IMR-90 (cell line): ENCODE data around the gene RAI1. TPM values are rescaled to one million over a fixed set of nuclear protein-coding genes. Genes with fewer than 3 reads are reported as not detected.

Source experiments
- ATAC-seq: fragments of 200-7000 bp; cut with Tn5 transposase; 2 replicates; pipeline ENCODE4 v1.9.1; 2020; ENCODE audit warnings: low read depth, mild to moderate bottlenecking, moderate library complexity
- BruUV-seq: library from RNA; stranded (reverse); fragments of 400-500 nt; replicated peaks from 2 replicates; lab custom pipeline; 2021; lab: Mats Ljungman, UMichigan
- CTCF ChIA-PET: fragments of 300-600 bp; formaldehyde crosslinking; extraction: SDS; loops from one replicate; lab custom pipeline; 2021; ENCODE audit warnings: antibody characterized with exemption; lab: Yijun Ruan, JAX
- POLR2A ChIA-PET: fragments of 300-600 bp; sonication (Branson Sonifier 250); formaldehyde crosslinking; loops from one replicate; lab custom pipeline; 2022; ENCODE audit warnings: antibody characterized with exemption; ENCODE audit not compliant: unreplicated experiment; lab: Charles Lee
- DNase-seq: peaks from one replicate; pipeline ENCODE4 v3.0.0; 2013
- H2AFZ ChIP-seq: replicated peaks from 2 replicates; pipeline ENCODE3; 2013; ENCODE audit warnings: low read length, mild to moderate bottlenecking; ENCODE audit not compliant: poor library complexity
- H2AK5ac ChIP-seq: 2 replicates; pipeline ENCODE4 v1.6.1; 2013; ENCODE audit warnings: low read depth, low read length, inconsistent platforms
- H2AK9ac ChIP-seq: replicated peaks from 2 replicates; pipeline ENCODE3; 2013; ENCODE audit warnings: mild to moderate bottlenecking, low read depth, low read length, moderate library complexity; ENCODE audit not compliant: poor library complexity
- H2BK120ac ChIP-seq: 2 replicates; pipeline ENCODE4 v1.6.1; 2013; ENCODE audit warnings: low read depth, low read length, inconsistent platforms
- H2BK15ac ChIP-seq: 3 replicates; pipeline ENCODE4 v1.6.1; 2013; ENCODE audit warnings: low read depth, low read length, inconsistent platforms
- H2BK20ac ChIP-seq: 2 replicates; pipeline ENCODE4 v1.6.1; 2013; ENCODE audit warnings: low read depth, mild to moderate bottlenecking, inconsistent platforms, low read length, moderate library complexity
- H2BK5ac ChIP-seq: 2 replicates; pipeline ENCODE4 v1.6.1; 2013; ENCODE audit warnings: mild to moderate bottlenecking, low read depth, low read length, inconsistent platforms; ENCODE audit not compliant: poor library complexity, severe bottlenecking
- H3K14ac ChIP-seq: replicated peaks from 2 replicates; pipeline ENCODE4 v1.6.1; 2013; ENCODE audit warnings: low read depth, low read length, inconsistent platforms
- H3K18ac ChIP-seq: 2 replicates; pipeline ENCODE4 v1.6.1; 2013; ENCODE audit warnings: low read depth, low read length, control low read depth
- H3K23ac ChIP-seq: 2 replicates; pipeline ENCODE4 v1.6.1; 2013; ENCODE audit warnings: low read depth, low read length, inconsistent platforms
- H3K27ac ChIP-seq: 2 replicates; pipeline ENCODE4 v1.5.1; 2013; ENCODE audit warnings: mild to moderate bottlenecking, control low read depth, low read length; ENCODE audit not compliant: insufficient read depth
- H3K27me3 ChIP-seq: 2 replicates; pipeline ENCODE4 v1.6.1; 2013; ENCODE audit warnings: low read length; ENCODE audit not compliant: control insufficient read depth, insufficient read depth
- H3K36me3 ChIP-seq: 2 replicates; pipeline ENCODE4 v1.6.1; 2013; ENCODE audit warnings: low read length, mixed read lengths; ENCODE audit not compliant: control insufficient read depth, insufficient read depth
- H3K4ac ChIP-seq: 2 replicates; pipeline ENCODE4 v1.6.1; 2013; ENCODE audit warnings: low read depth, low read length, inconsistent platforms
- H3K4me1 ChIP-seq: 2 replicates; pipeline ENCODE4 v1.6.1; 2013; ENCODE audit warnings: low read length, mixed read lengths; ENCODE audit not compliant: control insufficient read depth, insufficient read depth
- H3K4me2 ChIP-seq: 2 replicates; pipeline ENCODE4 v1.6.1; 2013; ENCODE audit warnings: low read depth, mild to moderate bottlenecking, control low read depth, low read length, moderate library complexity
- H3K4me3 ChIP-seq: 2 replicates; pipeline ENCODE4 v1.5.1; 2013; ENCODE audit warnings: low read depth, mild to moderate bottlenecking, control low read depth, low read length, moderate library complexity; ENCODE audit not compliant: insufficient read depth
- H3K56ac ChIP-seq: 2 replicates; pipeline ENCODE4 v1.6.1; 2013; ENCODE audit warnings: low read length, inconsistent platforms; ENCODE audit not compliant: insufficient read depth; ENCODE audit errors: extremely low read depth
- H3K79me1 ChIP-seq, 2 experiments: 2 replicates each; pipeline ENCODE4 v1.6.1; 2013; ENCODE audit warnings: low read length in 2 of 2, inconsistent platforms in 1 of 2, low read depth in 1 of 2
- H3K9ac ChIP-seq: 2 replicates; pipeline ENCODE4 v1.6.1; 2013; ENCODE audit warnings: low read depth, low read length, control low read depth
- H3K9me1 ChIP-seq: 2 replicates; pipeline ENCODE4 v1.6.1; 2013; ENCODE audit warnings: low read length, inconsistent platforms; ENCODE audit not compliant: insufficient read depth
- H3K9me3 ChIP-seq: 2 replicates; pipeline ENCODE4 v1.6.1; 2013; ENCODE audit warnings: low read length; ENCODE audit not compliant: control insufficient read depth, insufficient read depth
- H4K20me1 ChIP-seq: 2 replicates; pipeline ENCODE4 v1.6.1; 2013; ENCODE audit warnings: low read length, inconsistent platforms; ENCODE audit not compliant: insufficient read depth
- H4K5ac ChIP-seq: 2 replicates; pipeline ENCODE4 v1.6.1; 2013; ENCODE audit warnings: mild to moderate bottlenecking, low read depth, low read length, control low read depth
- H4K8ac ChIP-seq, 2 experiments: 2 replicates each; pipeline ENCODE4 v1.6.1; 2013; ENCODE audit warnings: low read depth in 2 of 2, low read length in 2 of 2, control low read depth in 1 of 2, inconsistent platforms in 1 of 2
- H4K91ac ChIP-seq: 2 replicates; pipeline ENCODE4 v1.6.1; 2013; ENCODE audit warnings: low read depth, low read length, inconsistent platforms; ENCODE audit not compliant: insufficient read depth
- MAZ ChIP-seq: IDR thresholded peaks from 2 replicates; pipeline ENCODE4 v1.6.1; 2012; ENCODE audit warnings: low read depth, mild to moderate bottlenecking, low read length, improper control_type of control experiment, moderate library complexity, borderline replicate concordance
- NFE2L2 ChIP-seq: fragments of 150-350 bp; IDR thresholded peaks from 2 replicates; pipeline ENCODE4 v1.6.1; 2016; ENCODE audit warnings: low read depth, mild to moderate bottlenecking, low read length
- SMC3 ChIP-seq: fragments of 150-350 bp; IDR thresholded peaks from 2 replicates; pipeline ENCODE4 v1.6.1; 2016; ENCODE audit warnings: low read depth, mild to moderate bottlenecking, antibody characterized with exemption, low read length, moderate library complexity
- WGBS, 2 experiments: methylation state at CpG; one replicate each; pipeline versions ENCODE4 v1.1.5 to v1.1.7; 2013; ENCODE audit warnings: missing lambda C conversion rate in 2 of 2; ENCODE audit not compliant: insufficient read length in 1 of 2; ENCODE audit errors: extremely low coverage in 2 of 2; 5-methylcytosine and 5-hydroxymethylcytosine counted together
- dilution Hi-C: fragments of 300-500 bp; cut with HindIII; formaldehyde crosslinking; loops from one replicate; pipeline ENCODE4 v1.14.3; 2018; ENCODE audit warnings: low sequenced_read_pairs; ENCODE audit not compliant: unreplicated experiment
- in situ Hi-C: fragments of 300-500 bp; cut with MboI; formaldehyde crosslinking; loops from 3 replicates; pipeline ENCODE4 v1.14.3; 2019; ENCODE audit warnings: low sequenced_read_pairs, inconsistent platforms, mixed read lengths
- intact Hi-C: fragments of 100-400 bp; cut with micrococcal nuclease; formaldehyde crosslinking; loops from 2 replicates; pipeline ENCODE4 v1.10.0; 2022
- polyA plus RNA-seq, 3 experiments: library from polyadenylated mRNA; depleted of rRNA; stranded (reverse); fragments of >200 nt; gene quantifications; 2 replicates each; pipeline ENCODE4 v1.2.3, GENCODE V29; 2012; ENCODE audit warnings: low replicate concordance in 1 of 3
- total RNA-seq: library from RNA; depleted of rRNA; stranded (reverse); fragments of >200 nt; gene quantifications from 2 replicates; pipeline ENCODE4 v1.2.3, GENCODE V29; 2012

RAI1 gene
- total and polyA plus RNA-seq, 2 of the 4 experiments (the other 2 are of a cell fraction) = 1.8 to 10.5 TPM

DNA sequence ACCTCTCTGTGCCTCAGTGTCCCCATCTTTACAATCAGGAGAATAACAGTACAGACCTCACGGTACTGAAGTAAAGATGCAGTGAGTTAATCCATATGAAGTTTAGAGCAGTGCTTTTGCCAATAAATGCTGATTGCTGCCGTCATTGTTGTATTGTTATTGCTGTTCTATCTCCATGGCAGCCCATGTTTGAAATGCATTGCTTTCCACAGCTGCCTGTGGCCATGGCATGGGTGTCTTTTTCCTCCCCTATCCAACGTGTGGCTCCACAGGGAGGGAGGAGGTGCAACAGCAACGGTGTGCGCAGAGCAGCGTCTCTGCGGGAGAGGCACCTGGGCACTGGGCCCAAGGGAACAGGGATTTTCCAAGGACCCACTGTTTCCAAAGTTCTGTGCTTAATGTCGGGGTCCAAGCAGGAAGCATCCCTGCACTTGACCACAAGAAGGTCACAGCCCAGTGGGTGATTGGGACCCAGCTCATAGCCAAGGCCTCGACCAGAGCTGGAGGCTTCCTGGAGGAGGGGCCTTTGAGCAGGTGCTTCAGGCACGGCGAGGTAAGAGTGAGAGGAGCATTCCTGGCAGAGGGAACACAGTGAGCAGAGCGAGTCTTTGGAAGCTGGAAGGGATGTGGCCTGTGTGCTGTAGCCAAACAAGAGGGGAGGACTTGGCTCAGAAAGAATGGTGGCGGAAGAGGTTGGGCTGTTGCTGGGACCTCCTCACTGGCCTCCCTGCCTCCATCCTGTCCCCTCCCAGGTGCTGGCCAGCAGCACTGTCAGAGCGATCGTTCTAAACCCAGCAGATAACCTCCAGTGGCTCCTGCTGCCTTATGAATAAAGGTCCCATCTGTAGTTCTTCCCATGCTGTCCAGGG is 3.9 kb downstream of the RAI1 start:
- intact Hi-C loops = loop anchor here (5.0 to 10.0 kb wide), 4 partner anchors 37 to 347 kb away; no protein-coding TSS in a partner anchor
- Histone ChIP-seq H2AK5ac (peak overlapping the region; percentile 100), H3K23ac (peak overlapping the region; percentile 71), H2BK15ac (peak overlapping the region; percentile 23; the same call in 2 of the 3 replicates), H3K4me1 (peaks cover 30% of the 10 kb centered on the region), H3K4me3 (no peak overlapping the region), H3K14ac (peak overlapping the region; percentile 58), H2BK20ac (peak overlapping the region; percentile 67), H3K79me1 (peaks cover 5 to 59% of the 10 kb centered on the region in 2 experiments; a peak in 2 of 4 replicates), H2BK120ac (peak overlapping the region; percentile 79), H3K18ac (peak overlapping the region; percentile 35), H3K36me3 (no peaks in the 10 kb centered on the region), H3K9ac (no peak overlapping the region), H3K4me2 (peak overlapping the region; percentile 21; the same call in 1 of the 2 replicates), H2AK9ac (peak overlapping the region; percentile 82), H4K5ac (peak overlapping the region; percentile 32), H2BK5ac (peak overlapping the region; percentile 98), H4K91ac (peak overlapping the region; percentile 99), H3K56ac (no peak overlapping the region; the same call in 1 of the 2 replicates), H3K27me3 (no peaks in the 10 kb centered on the region), H4K20me1 (peaks cover 70% of the 10 kb centered on the region), H4K8ac (peak overlapping the region in 1 of 2 experiments; percentile 14; a peak in 2 of 4 replicates), H3K27ac (peak overlapping the region; percentile 89), H3K4ac (peak overlapping the region; percentile 99), H3K9me1 (peaks cover 28% of the 10 kb centered on the region), H2AFZ (no peak overlapping the region), H3K9me3 (no peaks in the 10 kb centered on the region)
- ATAC-seq (no peak), DNase-seq (peak; percentile 66)
- ChIA-PET CTCF (no interaction called here), POLR2A (no interaction called here)
- dilution Hi-C loops = no loop called here
- TF ChIP-seq MAZ (no peak), SMC3 (no peak), NFE2L2 (peak; percentile 59; the same call in 1 of the 2 replicates)
- no TSS peak for BruUV-seq
- WGBS, 2 experiments = 67% methylated on average over 6 of the region's 15 CpGs; no CpG with 5 or more reads in 1 of the 2 experiments
- in situ Hi-C loops = loop anchor here (10.0 kb wide), 1 partner anchor 350 kb away; the partner anchor contains the start of genes ATPAF2 and GID4
